Activated CD8-positive, alpha-beta memory T cell treated with anti-CD3 and anti-CD28 coated beads, Interleukin-2, amount 50 U/mL, for 4 hours (primary cell): Measurements from ENCODE around the gene TMA7.

ENCODE experiments used
- DNase-seq: peaks from one replicate; pipeline ENCODE4 v3.0.0-alpha.2; 2020

TMA7 gene

GRCh38 chr3:48409291-48410201, 30.5 kb upstream of the TMA7 start:
- peak; percentile 13 for DNase-seq

DNA sequence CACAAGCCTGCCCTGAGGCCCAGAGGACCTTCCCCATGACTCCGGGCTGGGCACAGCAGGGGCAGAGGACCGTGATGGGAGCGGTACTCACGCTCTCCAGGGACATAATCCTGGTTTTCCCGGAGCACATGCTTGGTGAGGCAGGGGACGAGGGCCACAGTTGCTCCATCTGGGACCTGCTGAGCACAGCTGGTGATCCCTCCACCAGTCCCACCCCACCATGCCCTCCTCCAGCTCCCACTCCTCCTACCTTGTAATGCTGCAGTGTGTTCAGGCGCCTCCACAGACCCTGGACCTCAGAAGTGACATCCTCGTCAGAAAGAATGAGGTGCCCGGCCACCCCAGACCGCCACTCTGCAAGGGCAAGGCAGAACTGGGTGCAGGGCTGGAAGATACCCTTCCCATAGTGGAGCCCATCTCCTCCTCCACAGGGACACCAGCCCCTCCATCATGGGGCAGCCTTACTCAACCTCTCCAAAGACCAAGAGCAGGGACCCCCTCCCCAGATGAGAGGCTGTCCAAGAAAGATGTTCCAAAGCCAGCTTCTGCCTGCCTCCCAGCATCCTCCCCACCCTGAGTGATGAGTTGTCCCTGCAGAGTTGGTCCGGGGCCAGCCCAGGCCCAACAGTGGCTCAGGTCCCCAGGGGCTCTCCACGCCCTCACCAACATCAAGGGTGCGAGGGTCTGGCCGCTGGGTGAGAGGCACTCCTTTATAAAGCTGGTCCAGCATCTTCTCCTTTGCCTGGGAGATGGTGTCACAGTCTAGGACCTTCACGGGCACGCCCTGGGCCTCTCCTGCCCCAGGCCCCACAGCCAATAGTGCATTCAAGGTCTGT, 29.6 kb upstream of the TMA7 start:
- no peak for DNase-seq

GRCh38 chr3:48411041-48411588, 28.9 kb upstream of the TMA7 start:
- no peak for DNase-seq

DNA sequence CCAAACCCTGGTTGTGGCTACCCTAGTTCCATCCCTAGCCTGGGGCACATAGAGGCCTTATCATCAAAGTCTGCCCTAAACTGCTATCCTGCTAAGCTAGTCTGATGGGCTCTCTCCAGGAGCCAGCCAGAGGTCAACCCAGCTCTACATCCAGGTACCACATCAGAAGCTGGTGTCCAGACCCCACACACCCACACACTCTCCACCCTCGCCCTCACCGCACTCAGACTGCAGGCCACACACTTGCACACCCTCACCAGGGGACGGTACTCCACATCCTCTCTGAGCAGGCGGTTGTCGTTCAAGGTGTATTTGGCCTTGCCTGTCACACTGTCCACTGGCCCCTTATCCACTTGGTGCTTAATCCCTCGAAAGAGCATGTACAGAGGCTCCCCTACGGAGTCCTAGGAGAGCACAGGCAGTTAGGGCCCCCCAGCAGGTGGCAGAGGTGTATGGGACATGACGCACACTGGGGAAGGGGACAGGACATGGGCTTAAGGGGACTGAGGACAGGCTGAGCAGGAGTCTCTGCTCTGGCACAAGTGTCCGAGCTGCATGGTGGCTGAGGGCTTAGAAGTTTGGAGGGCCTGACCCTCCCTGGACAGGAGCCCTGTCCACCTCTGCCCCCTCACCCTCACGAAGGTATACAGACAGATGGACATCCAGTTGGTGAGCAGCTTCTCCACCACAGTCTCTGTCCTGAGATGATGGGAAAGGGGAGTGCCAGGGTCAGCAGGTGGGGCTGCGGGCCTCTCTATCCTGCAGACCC, 28.3 kb upstream of the TMA7 start:
- DNase-seq, result no peak

- DNase-seq, result no peak
Observed at GRCh38 chr3:48412375-48413001, 27.6 kb upstream of the TMA7 start.

DNA sequence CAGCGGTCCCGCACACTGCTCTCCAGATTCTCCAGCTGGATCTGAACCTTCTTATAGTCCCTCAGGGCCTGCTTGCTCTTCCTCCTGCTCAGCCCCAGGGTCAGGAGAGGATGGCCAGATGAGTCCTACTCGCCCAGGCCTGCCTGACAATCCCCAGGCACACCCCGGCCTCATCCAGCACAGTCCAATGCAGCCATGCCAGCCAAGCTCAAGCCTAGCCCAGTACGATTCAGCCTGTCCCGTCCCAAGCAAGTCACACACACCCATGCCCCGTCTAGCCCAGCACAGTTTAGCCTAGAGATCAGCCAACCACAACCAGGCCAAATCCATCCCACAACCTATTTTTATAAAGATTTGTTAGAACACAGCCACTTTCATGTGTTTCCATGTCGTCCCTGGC, 27.0 kb upstream of the TMA7 start:
- DNase-seq, result no peak

- DNase-seq, result no peak
Observed at GRCh38 chr3:48413611-48414010, 26.4 kb upstream of the TMA7 start.

GRCh38 chr3:48414376-48415250, 25.4 kb upstream of the TMA7 start:
- no peak for DNase-seq

- no peak for DNase-seq
Observed at GRCh38 chr3:48415251-48415953, 24.7 kb upstream of the TMA7 start.

DNA sequence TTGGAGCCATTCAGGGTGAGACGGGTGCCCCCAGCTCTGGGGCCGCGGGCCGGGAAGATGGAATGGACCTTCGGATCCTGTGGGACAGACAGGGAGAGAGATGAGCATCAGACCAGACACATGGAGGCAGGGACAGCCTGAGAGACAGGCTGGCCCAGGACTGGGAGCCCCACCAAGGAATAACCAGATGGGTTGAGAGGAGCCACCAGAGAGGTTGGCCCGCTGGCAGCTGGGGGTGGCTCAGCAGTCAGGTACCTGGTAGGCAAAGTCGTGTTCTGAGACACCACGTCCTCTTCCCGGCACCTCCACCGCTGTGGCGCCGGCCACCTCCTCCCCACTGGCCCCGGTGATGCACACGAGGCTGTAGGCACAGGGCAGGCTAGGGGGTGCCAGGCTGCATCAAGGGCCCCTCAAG, 24.0 kb upstream of the TMA7 start:
- no peak for DNase-seq

- DNase-seq, result no peak
Observed at GRCh38 chr3:48416546-48416945, 23.5 kb upstream of the TMA7 start.

DNA sequence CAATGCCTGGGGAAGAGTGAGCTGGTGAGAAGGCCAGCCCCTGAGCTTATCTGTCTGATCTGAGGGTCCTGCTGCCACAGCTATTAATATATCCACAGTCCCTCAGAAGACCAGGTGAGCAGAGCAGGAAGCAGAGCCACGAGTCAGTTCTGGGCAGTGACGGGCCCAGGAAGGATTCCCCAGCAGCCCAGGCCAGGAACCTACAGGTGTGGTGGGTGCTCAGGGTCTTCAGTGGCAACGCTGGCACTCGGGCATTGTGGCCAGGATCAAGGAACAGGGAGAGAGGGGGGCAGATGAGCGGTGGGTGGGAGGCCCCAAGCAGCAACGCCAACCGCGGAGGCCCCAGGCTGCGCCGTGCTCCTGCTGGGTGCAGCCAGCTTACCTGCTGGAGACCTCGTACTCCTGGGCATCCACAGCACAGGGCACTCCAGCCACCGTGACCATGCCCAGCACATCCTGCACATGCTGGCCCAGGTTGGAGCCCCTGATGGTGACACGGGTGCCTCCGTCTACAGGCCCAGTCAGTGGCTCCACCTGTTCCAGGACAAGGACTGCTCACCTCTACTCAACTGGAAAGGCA, 22.4 kb upstream of the TMA7 start:
- no peak for DNase-seq

GRCh38 chr3:48418140-48418539, 21.9 kb upstream of the TMA7 start:
- no peak for DNase-seq

DNA sequence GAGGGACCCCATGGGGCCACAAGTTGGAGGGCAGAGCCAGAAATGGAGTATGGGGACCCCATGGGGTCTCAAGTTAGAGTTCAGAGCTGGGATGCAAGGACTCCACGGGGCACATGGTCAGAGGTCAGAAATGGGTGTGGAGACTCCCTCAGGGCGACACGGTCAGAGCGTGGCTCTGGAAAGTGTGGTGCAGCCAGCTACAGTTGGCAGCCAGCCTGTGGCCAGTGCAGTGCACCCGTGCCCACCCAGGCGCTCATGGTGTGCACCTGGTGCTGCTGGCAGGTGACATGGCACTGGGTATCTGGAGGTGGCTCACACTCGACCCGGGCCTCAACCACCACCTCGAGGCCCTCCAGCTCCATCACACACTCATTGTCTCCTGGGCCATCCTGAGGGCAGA, 21.4 kb upstream of the TMA7 start:
- no peak for DNase-seq

GRCh38 chr3:48419149-48419548, 20.9 kb upstream of the TMA7 start:
- no peak for DNase-seq

GRCh38 chr3:48419597-48419996, 20.5 kb upstream of the TMA7 start:
- DNase-seq, result no peak

- no peak for DNase-seq
Observed at GRCh38 chr3:48420561-48420960, 19.5 kb upstream of the TMA7 start.

DNA sequence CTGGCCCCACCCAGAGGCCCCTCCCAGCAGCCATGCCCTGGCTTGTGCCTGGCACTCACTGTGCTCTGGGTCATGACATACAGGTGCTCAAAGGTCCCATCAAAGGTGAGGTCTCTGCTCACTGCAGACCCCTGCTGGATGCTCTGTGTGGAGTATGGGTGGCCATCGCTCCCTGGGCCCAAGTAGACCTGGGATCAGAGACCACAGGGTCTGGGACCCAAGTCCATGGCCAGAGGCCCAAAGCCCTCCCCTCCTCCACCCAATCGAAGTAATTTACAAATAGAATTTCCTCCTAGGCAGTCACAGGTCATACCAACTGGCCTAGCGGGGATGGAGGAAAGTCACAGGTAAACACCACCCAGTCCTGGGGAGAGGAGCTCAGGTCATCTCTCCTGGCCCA, 17.8 kb upstream of the TMA7 start:
- no peak for DNase-seq

DNA sequence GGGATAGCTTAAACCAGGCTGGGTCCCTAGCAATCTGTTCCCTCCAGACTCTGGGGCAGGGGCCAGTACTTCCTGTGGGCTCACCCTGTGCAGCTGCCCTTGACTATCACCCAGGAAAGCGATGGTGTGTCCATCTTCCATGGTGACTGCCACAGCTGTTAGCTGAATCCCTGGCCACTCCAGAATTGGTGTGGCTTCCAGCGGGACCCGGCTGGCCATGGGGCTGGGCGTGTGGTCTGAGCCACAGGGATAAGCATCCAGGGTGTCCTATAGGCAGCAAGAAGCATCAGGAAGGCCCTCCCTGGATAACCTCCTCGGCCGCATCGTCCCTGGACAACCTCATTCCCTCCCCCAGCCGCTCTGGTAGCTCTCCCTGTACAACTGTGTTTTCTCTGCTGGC, 17.4 kb upstream of the TMA7 start:
- no peak for DNase-seq

DNA sequence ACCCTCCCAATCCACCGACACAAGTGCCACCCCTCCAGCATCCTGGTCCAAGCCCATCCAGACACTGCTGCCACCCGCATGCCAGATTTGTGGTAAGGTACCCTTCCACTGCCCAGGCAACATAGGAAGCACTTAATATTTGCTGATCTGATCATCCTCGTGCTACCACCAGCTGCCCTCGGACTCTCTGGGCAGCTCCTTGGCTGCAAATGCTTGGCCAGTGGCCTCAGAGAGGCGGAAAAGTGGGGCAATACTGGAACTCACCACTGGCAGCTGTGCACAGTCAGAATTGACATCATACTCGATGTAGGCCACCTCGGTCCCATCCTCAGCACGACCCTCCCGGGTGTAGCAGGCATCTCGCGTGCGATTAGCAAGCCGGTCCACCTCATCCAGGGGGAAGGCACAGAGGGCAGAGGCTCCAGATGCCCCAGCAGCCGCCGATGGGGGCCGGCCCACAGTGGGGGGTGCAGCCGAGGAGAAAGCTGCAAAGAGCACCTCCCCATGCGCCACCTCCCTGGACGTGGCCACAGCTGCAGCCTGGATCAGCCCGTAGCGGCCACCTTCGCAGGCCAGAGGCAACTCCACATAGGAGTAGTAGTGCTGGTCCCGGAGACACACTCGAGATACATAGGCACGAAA, 16.7 kb upstream of the TMA7 start:
- DNase-seq, result no peak
